H1 (cell line): ENCODE data around the gene PLA1A.

Experiments used
- CTCF ChIP-seq, 3 experiments: IDR thresholded peaks; 1 replicate in 2 of 3; 2 replicates in 1 of 3; pipeline versions ENCODE4 v1.5.1 to v1.6.1; 2011; ENCODE audit warnings: low read length in 3 of 3, mild to moderate bottlenecking in 3 of 3, inconsistent platforms in 2 of 3, low read depth in 1 of 3, moderate library complexity in 1 of 3; ENCODE audit not compliant: insufficient read depth in 1 of 3; ENCODE audit errors: control extremely low read depth in 1 of 3
- EP300 ChIP-seq, 2 experiments: IDR thresholded peaks; 1 replicate in 1 of 2; 2 replicates in 1 of 2; pipeline ENCODE4 v1.6.1; 2011 to 2012; ENCODE audit warnings: low read depth in 2 of 2, low read length in 2 of 2, mild to moderate bottlenecking in 2 of 2, borderline replicate concordance in 1 of 2, inconsistent platforms in 1 of 2, moderate library complexity in 1 of 2
- HDAC6 ChIP-seq: IDR thresholded peaks from one replicate; pipeline ENCODE4 v1.7.1; 2012; ENCODE audit warnings: low read depth, mild to moderate bottlenecking, inconsistent platforms, low read length, moderate library complexity
- MAFK ChIP-seq: IDR thresholded peaks from 2 replicates; pipeline ENCODE4 v1.6.1; 2012; ENCODE audit warnings: low read depth, mild to moderate bottlenecking, improper control_type of control experiment, low read length
- POLR2A ChIP-seq, 2 experiments: IDR thresholded peaks; 1 replicate in 1 of 2; 2 replicates in 1 of 2; pipeline ENCODE4 v1.6.1; 2011; ENCODE audit warnings: low read depth in 2 of 2, low read length in 2 of 2, mild to moderate bottlenecking in 2 of 2; ENCODE audit errors: control extremely low read depth in 1 of 2
- RAD21 ChIP-seq, 2 experiments: IDR thresholded peaks in 1 of 2; conservative IDR thresholded peaks in 1 of 2; 2 replicates each; pipeline ENCODE4 v1.6.1; 2011; ENCODE audit warnings: low read depth in 2 of 2, low read length in 2 of 2, improper control_type of control experiment in 1 of 2, inconsistent platforms in 1 of 2, mild to moderate bottlenecking in 1 of 2, moderate library complexity in 1 of 2
- SIN3A ChIP-seq, 2 experiments: IDR thresholded peaks in 1 of 2; conservative IDR thresholded peaks in 1 of 2; 2 replicates each; pipeline ENCODE4 v1.6.1; 2011 to 2012; ENCODE audit warnings: low read length in 2 of 2, improper control_type of control experiment in 1 of 2, low read depth in 1 of 2, mild to moderate bottlenecking in 1 of 2
- SUZ12 ChIP-seq: fragments of 200-600 bp; sonication (generic); IDR thresholded peaks from 2 replicates; pipeline ENCODE4 v1.6.1; 2012; ENCODE audit warnings: mild to moderate bottlenecking, inconsistent platforms, low read length, moderate library complexity, mixed read lengths
- TAF1 ChIP-seq: IDR thresholded peaks from 2 replicates; pipeline ENCODE4 v1.6.1; 2011; ENCODE audit warnings: mild to moderate bottlenecking, low read depth, low read length
- TF ChIP-seq, protein P1 (sequence below): IDR thresholded peaks from 2 replicates; pipeline ENCODE4 v1.6.1; 2012; ENCODE audit warnings: inconsistent platforms
- TF ChIP-seq, protein P2 (sequence below): IDR thresholded peaks from 2 replicates; pipeline ENCODE4 v1.6.1; 2011; ENCODE audit warnings: low read length, improper control_type of control experiment

DNA sequence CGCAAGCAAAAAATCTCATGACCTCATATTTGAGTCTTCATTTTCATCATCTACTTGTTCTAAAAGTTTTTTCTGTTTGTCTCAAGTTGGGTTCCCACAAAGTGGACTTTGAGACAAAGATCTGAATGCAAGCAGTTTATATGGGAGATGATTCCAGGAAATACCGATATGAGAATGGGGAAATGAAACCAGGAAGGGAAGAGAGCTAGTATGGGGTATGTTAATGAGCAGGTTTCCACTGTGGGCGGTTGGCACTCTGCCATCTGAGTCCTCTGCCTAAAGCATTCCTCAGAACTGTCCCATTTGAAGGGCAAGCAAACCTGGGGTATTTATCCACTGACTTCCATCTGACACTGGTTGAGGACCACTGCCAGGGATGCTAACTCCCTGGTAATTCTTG is 9.6 kb upstream of the PLA1A start:
- TF ChIP-seq POLR2A (IDR thresholded peaks at IDR 0.05; ENCODE audit: control extremely low read depth in 1 of 2, low read depth in 2 of 2, low read length in 2 of 2) (no peak), CTCF (IDR thresholded peaks at IDR 0.05; ENCODE audit: control extremely low read depth in 1 of 3, insufficient read depth in 1 of 3, low read depth in 1 of 3, low read length in 3 of 3) (no peak), TAF1 (no peak), SIN3A (conservative IDR thresholded peaks at IDR 0.05 in 1 of 2, IDR thresholded peaks at IDR 0.05 in 1 of 2; ENCODE audit: low read depth in 1 of 2, low read length in 2 of 2) (no peak), MAFK (no peak), RAD21 (IDR thresholded peaks at IDR 0.05 in 1 of 2, conservative IDR thresholded peaks at IDR 0.05 in 1 of 2; ENCODE audit: low read depth in 2 of 2, low read length in 2 of 2) (no peak), EP300 (IDR thresholded peaks at IDR 0.05; ENCODE audit: borderline replicate concordance in 1 of 2, low read depth in 2 of 2, low read length in 2 of 2) (no peak), SUZ12 (no peak), HDAC6 (no peak)
- TF ChIP-seq, protein P1, sequence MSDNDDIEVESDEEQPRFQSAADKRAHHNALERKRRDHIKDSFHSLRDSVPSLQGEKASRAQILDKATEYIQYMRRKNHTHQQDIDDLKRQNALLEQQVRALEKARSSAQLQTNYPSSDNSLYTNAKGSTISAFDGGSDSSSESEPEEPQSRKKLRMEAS = no peak
- TF ChIP-seq, protein P2, sequence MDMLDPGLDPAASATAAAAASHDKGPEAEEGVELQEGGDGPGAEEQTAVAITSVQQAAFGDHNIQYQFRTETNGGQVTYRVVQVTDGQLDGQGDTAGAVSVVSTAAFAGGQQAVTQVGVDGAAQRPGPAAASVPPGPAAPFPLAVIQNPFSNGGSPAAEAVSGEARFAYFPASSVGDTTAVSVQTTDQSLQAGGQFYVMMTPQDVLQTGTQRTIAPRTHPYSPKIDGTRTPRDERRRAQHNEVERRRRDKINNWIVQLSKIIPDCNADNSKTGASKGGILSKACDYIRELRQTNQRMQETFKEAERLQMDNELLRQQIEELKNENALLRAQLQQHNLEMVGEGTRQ = no peak
